GM23248 (cell line): Measurements from ENCODE around the gene RAB12. TPM values are rescaled to one million over a fixed set of nuclear protein-coding genes. Genes with fewer than 3 reads are reported as not detected.

ENCODE experiments used
- DNase-seq: peaks from one replicate; pipeline ENCODE4 v3.0.0-alpha.2; 2015
- H2AFZ ChIP-seq: fragments of 200-600 bp; sonication (generic); 2 replicates; pipeline ENCODE4 v1.6.1; 2016; ENCODE audit warnings: antibody characterized with exemption
- H3F3A ChIP-seq: fragments of 200-600 bp; sonication (generic); 2 replicates; pipeline ENCODE4 v1.6.1; 2016; ENCODE audit warnings: mild to moderate bottlenecking, antibody characterized with exemption, mixed run types; ENCODE audit not compliant: insufficient read depth
- H3K27ac ChIP-seq: fragments of 200-600 bp; sonication (generic); 2 replicates; pipeline ENCODE4 v1.5.1; 2016; ENCODE audit warnings: mild to moderate bottlenecking
- H3K27me3 ChIP-seq: fragments of 200-600 bp; sonication (generic); replicated peaks from 2 replicates; pipeline ENCODE4 v1.6.1; 2016; ENCODE audit warnings: mild to moderate bottlenecking; ENCODE audit not compliant: insufficient read depth
- H3K36me3 ChIP-seq: fragments of 200-600 bp; sonication (generic); 2 replicates; pipeline ENCODE4 v1.6.1; 2016; ENCODE audit warnings: low read depth, mild to moderate bottlenecking
- H3K4me1 ChIP-seq: fragments of 200-600 bp; sonication (generic); 2 replicates; pipeline ENCODE4 v1.6.1; 2016; ENCODE audit warnings: mild to moderate bottlenecking; ENCODE audit not compliant: insufficient read depth
- H3K4me2 ChIP-seq: fragments of 200-600 bp; sonication (generic); one replicate; pipeline ENCODE4 v1.6.1; 2016; ENCODE audit warnings: mild to moderate bottlenecking; ENCODE audit not compliant: unreplicated experiment
- H3K4me3 ChIP-seq: fragments of 200-600 bp; sonication (generic); 2 replicates; pipeline ENCODE4 v1.5.1; 2016; ENCODE audit warnings: mild to moderate bottlenecking
- H3K79me2 ChIP-seq: fragments of 200-600 bp; sonication (generic); 2 replicates; pipeline ENCODE4 v1.6.1; 2016; ENCODE audit warnings: mild to moderate bottlenecking; ENCODE audit not compliant: insufficient read depth
- H3K9ac ChIP-seq: fragments of 200-600 bp; sonication (generic); 2 replicates; pipeline ENCODE4 v1.6.1; 2016; ENCODE audit warnings: mild to moderate bottlenecking
- H3K9me2 ChIP-seq: fragments of 200-600 bp; sonication (generic); 2 replicates; pipeline ENCODE4 v1.6.1; 2016; ENCODE audit warnings: mixed run types, mild to moderate bottlenecking, moderate library complexity; ENCODE audit not compliant: insufficient read depth
- H3K9me3 ChIP-seq: fragments of 200-600 bp; sonication (generic); one replicate; pipeline ENCODE4 v1.6.1; 2017; ENCODE audit warnings: low read depth
- H4K20me1 ChIP-seq: fragments of 200-600 bp; sonication (generic); 2 replicates; pipeline ENCODE4 v1.6.0; 2016; ENCODE audit not compliant: insufficient read depth
- EZH2 ChIP-seq: fragments of 200-600 bp; sonication (generic); IDR thresholded peaks from 2 replicates; pipeline ENCODE4 v1.6.1; 2018; ENCODE audit warnings: antibody characterized with exemption, mild to moderate bottlenecking; ENCODE audit not compliant: insufficient read depth, poor library complexity, severe bottlenecking
- EZH2phosphoT487 ChIP-seq: fragments of 200-600 bp; sonication (generic); IDR thresholded peaks from 2 replicates; pipeline ENCODE4 v1.6.1; 2018; ENCODE audit warnings: antibody characterized with exemption, moderate library complexity, mild to moderate bottlenecking, low read depth; ENCODE audit not compliant: insufficient read depth
- WGBS, 2 experiments: methylation state at CpG; one replicate each; pipeline ENCODE4 v1.1.6; 2015 to 2017; ENCODE audit warnings: low lambda C conversion rate in 2 of 2, low coverage in 1 of 2; ENCODE audit errors: missing lambda C conversion rate in 2 of 2; 5-methylcytosine and 5-hydroxymethylcytosine counted together
- in situ Hi-C: fragments of 300-500 bp; cut with MboI; formaldehyde crosslinking; loops from 2 replicates; pipeline ENCODE4 v1.15.0; 2020
- polyA plus RNA-seq: library from polyadenylated mRNA; unstranded; fragments of >200 nt; fragmentation: Nextera tagmentation; extraction: Ambion mirVana; gene quantifications from 2 replicates; pipeline ENCODE4 v1.2.1, GENCODE V29; 2016
- total RNA-seq: library from RNA; depleted of rRNA; stranded (reverse); fragments of >200 nt; shearing (Covaris generic); gene quantifications from 2 replicates; pipeline ENCODE4 v1.2.3, GENCODE V29; 2014

Gene RAB12
- total and polyA plus RNA-seq, 2 experiments from 2014 or later: 4.1 to 73.8 TPM

DNA sequence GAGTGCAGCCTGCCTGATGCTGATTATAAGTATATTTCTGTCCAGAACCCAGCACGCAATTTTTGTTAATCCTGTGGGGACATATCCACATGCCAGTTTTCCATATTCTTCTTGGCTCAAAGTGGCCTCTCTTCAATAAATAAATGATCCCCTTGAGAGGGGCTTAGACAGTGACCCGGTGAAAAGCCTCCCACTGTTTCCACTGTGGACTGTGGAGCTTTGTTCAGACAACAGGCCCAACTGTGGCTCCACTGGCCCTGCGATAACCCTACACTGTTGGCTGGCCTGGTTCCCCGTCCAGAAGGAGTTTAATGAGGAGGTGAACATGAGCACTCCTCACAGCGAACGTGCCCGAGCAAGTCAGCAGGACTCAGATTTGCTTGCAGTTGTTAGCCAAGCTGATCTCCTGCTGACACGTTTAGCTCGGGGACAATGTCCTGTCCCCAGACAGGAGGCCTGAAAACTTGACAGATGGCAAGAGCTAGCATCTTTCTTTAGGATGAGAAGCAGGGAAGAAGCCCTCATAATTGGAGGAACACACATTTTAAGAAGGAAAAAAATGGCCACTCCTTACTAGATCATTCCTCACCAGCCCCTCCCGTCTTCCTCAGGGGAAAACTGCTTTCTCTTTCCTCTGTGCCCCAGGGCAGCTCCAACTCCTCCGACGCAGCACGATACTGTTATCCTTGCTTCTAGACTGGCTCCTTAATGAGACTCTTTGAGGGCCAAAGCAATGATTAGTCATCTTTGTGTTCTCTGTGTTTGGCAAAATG, 76.1 kb downstream of the RAB12 start:
- peak overlapping the region; percentile 96 for H2AFZ ChIP-seq
- peak overlapping the region; percentile 69 for H3K9ac ChIP-seq
- no peaks in the 10 kb centered on the region for H3K9me2 ChIP-seq
- H3K79me2 ChIP-seq: no peaks in the 10 kb centered on the region
- H4K20me1 ChIP-seq: no peaks in the 10 kb centered on the region
- TF ChIP-seq EZH2phosphoT487: no peak
- no peak for TF ChIP-seq EZH2
- no peaks in the 10 kb centered on the region for H3K9me3 ChIP-seq
- 43 to 45% methylated on average over 13 of the region's 13 CpGs for WGBS, 2 experiments
- in situ Hi-C loops: no loop called here
- H3K4me3 ChIP-seq: peak overlapping the region; percentile 41
- peak overlapping the region; percentile 40 for H3K4me2 ChIP-seq
- peak; percentile 86 for DNase-seq
- no peaks in the 10 kb centered on the region for H3K36me3 ChIP-seq
- H3K27ac ChIP-seq: peak overlapping the region; percentile 75
- no peaks in the 10 kb centered on the region for H3F3A ChIP-seq
- H3K4me1 ChIP-seq: peaks cover 10% of the 10 kb centered on the region; the same call in 1 of the 2 replicates
- no peaks in the 10 kb centered on the region for H3K27me3 ChIP-seq

DNA sequence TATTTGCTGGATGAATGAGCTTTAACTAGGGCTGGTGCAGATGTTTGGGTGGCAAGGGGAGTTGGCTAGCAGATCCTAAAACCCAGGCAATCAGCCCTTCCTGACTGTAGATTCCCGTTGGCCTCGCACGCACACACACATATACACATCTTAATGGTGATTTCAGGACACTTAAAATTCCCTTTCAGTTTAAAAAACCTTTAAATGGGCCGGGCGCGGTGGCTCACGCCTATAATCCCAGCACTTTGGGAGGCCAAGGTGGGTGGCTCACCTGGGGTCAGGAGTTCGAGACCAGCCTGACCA, 76.6 kb downstream of the RAB12 start:
- no peaks in the 10 kb centered on the region for H3K79me2 ChIP-seq
- H3K36me3 ChIP-seq: no peaks in the 10 kb centered on the region
- no peak for TF ChIP-seq EZH2
- no peak for TF ChIP-seq EZH2phosphoT487
- no peaks in the 10 kb centered on the region for H3K9me3 ChIP-seq
- in situ Hi-C loops: no loop called here
- H3K4me1 ChIP-seq: peaks cover 10% of the 10 kb centered on the region; the same call in 1 of the 2 replicates
- no peaks in the 10 kb centered on the region for H3K27me3 ChIP-seq
- 61 to 64% methylated on average over 8 of the region's 8 CpGs for WGBS, 2 experiments
- H4K20me1 ChIP-seq: no peaks in the 10 kb centered on the region
- peak overlapping the region; percentile 75 for H3K27ac ChIP-seq
- no peak for DNase-seq
- H3K9me2 ChIP-seq: no peaks in the 10 kb centered on the region
- H3K9ac ChIP-seq: peak overlapping the region; percentile 69
- H2AFZ ChIP-seq: peak overlapping the region; percentile 96
- no peaks in the 10 kb centered on the region for H3F3A ChIP-seq
- H3K4me3 ChIP-seq: peak overlapping the region; percentile 41; the same call in 1 of the 2 replicates
- peak overlapping the region; percentile 40 for H3K4me2 ChIP-seq

DNA sequence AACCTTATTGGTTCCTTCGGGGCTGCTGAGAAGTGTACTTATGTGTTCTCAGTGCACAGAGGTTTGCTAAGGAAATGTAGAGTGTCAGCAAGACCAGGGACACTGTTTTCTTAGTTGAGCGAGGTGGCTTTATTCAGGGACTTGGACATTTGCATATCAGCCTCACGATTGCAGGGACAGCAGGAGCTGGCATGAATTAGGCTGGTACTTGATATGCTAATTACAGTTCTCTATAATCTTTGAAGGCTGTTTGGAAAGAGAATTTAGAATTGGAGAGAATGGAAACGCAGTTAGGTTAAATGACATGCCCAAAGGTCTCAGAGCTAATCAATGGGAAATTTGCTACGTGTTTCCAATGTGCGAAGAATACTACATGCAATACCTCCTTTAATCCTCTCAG, 77.4 kb downstream of the RAB12 start:
- no peaks in the 10 kb centered on the region for H3K27me3 ChIP-seq
- H3K27ac ChIP-seq: no peak overlapping the region
- no peak overlapping the region for H3K9ac ChIP-seq
- in situ Hi-C loops: no loop called here
- H3K79me2 ChIP-seq: no peaks in the 10 kb centered on the region
- no peak overlapping the region for H2AFZ ChIP-seq
- no peaks in the 10 kb centered on the region for H4K20me1 ChIP-seq
- H3K4me1 ChIP-seq: peaks cover 10% of the 10 kb centered on the region; the same call in 1 of the 2 replicates
- H3K4me3 ChIP-seq: no peak overlapping the region
- H3K9me3 ChIP-seq: no peaks in the 10 kb centered on the region
- WGBS, 2 experiments: 85 to 87% methylated on average over 6 of the region's 6 CpGs
- TF ChIP-seq EZH2: no peak
- no peak for TF ChIP-seq EZH2phosphoT487
- H3F3A ChIP-seq: no peaks in the 10 kb centered on the region
- no peaks in the 10 kb centered on the region for H3K36me3 ChIP-seq
- no peak for DNase-seq
- no peak overlapping the region for H3K4me2 ChIP-seq
- no peaks in the 10 kb centered on the region for H3K9me2 ChIP-seq

DNA sequence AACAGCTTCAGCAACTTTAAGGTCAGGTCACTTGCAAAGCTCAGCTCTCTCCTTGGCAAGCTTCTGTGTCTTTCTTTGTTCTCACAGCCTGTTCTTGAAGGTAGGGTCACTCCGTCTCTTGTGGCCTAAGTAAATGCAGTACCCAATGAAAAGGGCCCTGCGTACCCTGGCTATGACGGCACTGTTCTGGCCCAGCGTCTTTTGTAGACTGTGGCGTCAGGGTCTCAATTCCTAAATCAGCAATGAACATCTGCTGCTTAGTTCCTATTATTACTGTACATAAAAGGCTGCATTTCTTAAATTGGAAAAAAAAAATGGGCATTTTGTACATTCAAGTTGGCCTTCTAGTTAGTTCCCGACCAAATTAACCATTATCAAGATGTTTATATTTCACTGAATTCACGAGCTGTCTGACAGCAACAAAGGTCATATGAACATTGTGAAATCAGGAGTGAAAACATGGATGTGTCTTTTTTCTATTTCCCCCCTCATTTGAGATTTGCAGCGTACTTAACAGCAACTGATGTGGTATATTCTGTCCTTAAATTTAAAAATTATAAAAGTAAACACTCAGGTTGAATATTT, 79.1 kb downstream of the RAB12 start:
- Histone ChIP-seq H3K9me3 (no peaks in the 10 kb centered on the region), H3K36me3 (no peaks in the 10 kb centered on the region), H4K20me1 (no peaks in the 10 kb centered on the region), H3K9me2 (no peaks in the 10 kb centered on the region), H2AFZ (no peak overlapping the region), H3K79me2 (no peaks in the 10 kb centered on the region), H3K9ac (no peak overlapping the region), H3K27ac (no peak overlapping the region), H3K27me3 (no peaks in the 10 kb centered on the region), H3K4me1 (peaks cover 10% of the 10 kb centered on the region; the same call in 1 of the 2 replicates), H3K4me3 (no peak overlapping the region), H3K4me2 (no peak overlapping the region), H3F3A (no peaks in the 10 kb centered on the region)
- no peak for DNase-seq
- TF ChIP-seq EZH2phosphoT487: no peak
- no peak for TF ChIP-seq EZH2
- in situ Hi-C loops: no loop called here
- WGBS, 2 experiments: 92 to 94% methylated on average over 8 of the region's 8 CpGs
